Activated CD8-positive, alpha-beta memory T cell treated with anti-CD3 and anti-CD28 coated beads for 1 hour (primary cell): ENCODE data around the gene ACSS1.

Experiments used
- DNase-seq, 2 donors: peaks; one replicate each; pipeline ENCODE4 v3.0.0-alpha.2; 2020; ENCODE audit warnings: low read depth in 1 of 2; ENCODE audit errors: extremely low read depth in 1 of 2

ACSS1 gene

DNA sequence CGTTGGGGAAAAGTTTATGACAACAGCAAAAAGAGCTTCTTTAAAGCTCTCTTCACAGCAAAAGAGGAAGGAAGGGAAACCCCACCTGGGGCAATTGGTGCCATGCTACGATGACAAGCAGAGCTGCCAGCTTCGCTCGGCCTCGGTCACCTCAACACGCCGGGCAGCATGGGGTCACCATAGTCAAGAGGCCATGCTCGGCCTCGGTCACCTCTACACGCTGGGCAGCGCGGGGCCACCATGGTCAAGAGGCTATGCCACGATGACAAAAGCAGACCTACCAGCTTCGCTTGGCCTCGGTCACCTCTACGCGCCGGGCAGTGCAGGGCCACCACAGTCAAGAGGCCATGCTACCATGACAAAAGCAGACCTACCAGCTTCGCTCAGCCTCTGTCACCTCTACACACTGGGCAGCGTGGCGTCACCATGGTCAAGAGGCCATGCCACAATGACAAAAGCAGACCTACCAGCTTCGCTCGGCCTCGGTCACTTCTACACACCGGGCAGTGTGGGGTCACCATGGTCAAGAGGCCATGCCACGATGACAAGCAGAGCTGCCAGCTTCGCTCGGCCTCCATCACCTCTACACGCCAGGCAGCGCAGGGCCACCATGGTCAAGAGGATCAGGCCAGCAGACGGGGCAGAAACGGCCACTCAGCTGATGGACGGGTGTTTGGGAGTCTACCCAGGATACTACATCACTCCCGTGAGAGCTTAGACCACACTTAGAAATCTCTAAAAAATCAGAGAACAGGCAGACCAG is 77.5 kb downstream of the ACSS1 start:
- no peak for DNase-seq

DNA sequence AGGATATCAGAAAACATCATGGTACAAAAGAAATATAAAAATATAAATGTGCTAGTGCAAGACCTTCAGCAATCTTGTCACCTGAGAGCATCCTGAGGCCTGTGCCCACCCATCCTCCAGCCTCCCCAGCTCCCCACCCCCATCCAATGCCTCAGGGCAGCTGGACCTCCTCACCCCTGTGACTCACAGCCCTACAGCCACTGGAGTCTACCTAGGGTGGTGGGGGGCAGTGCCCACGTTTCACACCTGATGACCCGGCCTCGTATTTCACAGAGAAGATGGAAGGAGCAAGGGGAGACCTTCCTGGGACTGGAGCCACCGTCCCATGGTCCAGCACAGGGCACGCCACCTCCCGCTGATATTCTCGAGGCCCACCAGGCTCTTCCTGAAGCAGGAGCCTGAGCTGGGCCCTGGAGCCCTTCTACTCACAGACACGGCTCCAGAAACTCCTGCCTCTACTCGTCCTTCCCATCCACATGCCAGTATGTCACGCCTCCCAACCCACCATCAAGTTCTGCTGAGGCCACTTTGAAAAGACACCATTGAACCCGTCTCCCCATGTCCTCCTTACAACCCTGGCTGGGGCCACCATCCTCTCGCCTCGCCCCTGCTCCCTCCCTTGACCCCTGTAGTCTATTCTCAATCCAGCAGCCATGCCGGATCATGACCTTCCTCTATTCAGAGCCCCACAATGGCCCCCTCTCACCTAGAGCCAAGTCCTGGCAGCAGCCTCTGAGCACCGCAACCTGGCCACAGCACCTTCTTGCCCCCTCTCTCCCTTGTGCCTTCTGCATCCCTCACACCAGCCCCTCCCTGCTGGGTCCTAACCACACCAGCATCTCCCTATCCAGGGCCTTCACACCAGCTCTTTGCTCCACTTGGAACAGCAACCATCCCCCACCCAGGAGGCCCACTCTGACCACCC is 78.6 kb downstream of the ACSS1 start:
- no peak for DNase-seq

DNA sequence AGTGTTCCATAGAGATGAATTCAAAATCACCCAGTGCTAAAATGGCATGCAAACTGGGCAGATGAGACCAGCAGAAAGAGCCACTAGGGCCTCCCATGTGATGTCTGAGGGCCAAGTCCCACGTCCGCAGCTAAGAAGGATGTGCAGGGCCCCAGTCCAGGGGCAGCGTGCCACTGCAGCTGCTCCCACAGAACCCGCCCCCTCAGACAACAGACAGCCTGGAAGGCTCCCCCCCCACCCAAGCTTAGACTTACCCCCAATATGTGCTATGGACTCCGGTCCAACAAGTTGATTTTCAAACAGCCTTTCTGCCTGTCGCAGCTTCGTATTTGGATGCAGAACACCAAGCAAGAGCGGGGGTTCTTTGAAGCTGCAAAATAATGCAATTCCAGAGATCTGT is 79.4 kb downstream of the ACSS1 start:
- no peak for DNase-seq

DNA sequence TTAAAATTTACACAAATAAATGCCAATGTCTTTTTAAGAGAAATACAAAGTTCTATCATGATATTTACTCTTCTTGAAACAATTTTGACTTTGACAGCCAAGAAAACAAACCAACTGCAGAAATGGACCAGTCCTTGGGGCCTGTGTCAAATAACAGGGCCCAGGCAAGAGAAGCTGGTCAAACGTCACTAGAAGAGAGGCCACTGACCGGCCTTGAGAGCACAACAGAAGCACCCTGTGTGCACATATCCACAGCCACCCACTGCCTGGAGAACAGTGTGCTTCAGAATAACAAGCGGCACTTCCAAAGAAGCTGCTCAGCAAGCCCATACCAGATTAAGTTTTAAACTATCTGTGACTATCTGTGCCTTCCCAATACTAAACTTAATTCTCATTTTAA is 80.1 kb downstream of the ACSS1 start:
- no peak for DNase-seq

DNA sequence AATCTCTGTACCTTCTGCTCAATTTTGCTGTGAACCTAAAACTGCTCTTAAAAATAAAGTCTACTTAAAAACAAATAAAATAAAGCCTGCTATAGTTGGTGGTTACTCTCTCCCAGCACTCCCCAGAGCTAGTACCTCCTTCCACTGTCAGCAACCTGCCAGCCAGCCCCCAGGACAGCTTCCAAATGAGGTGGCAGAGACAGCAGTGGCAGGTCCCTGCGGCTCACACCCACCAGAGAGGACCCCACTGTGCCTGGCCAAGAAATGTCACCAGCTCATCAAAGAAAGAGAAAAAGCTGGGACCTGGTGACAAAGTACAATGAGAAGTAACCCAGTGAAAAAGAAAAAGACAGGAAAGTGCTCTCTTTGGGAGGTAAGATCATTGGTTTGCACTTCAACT is 80.6 kb downstream of the ACSS1 start:
- no peak for DNase-seq

DNA sequence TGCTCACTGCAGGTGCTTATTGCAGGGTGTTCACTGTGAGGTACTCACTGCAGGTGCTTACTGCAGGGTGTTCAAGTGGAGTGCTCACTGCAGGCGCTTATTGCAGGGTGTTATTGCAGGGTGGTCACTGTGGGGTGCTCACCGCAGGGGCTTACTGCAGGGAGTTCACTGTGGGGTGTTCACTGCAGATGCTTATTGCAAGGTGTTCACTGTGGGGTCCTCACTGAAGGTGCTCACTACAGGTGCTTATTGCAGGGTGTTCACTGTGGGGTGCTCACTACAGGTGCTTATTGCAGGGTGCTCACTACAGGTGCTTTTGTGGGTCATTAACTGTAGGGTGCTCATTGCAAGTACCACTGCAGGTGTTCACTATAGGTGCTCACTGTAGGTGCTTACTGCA is 85.6 kb downstream of the ACSS1 start:
- DNase-seq, result no peak

DNA sequence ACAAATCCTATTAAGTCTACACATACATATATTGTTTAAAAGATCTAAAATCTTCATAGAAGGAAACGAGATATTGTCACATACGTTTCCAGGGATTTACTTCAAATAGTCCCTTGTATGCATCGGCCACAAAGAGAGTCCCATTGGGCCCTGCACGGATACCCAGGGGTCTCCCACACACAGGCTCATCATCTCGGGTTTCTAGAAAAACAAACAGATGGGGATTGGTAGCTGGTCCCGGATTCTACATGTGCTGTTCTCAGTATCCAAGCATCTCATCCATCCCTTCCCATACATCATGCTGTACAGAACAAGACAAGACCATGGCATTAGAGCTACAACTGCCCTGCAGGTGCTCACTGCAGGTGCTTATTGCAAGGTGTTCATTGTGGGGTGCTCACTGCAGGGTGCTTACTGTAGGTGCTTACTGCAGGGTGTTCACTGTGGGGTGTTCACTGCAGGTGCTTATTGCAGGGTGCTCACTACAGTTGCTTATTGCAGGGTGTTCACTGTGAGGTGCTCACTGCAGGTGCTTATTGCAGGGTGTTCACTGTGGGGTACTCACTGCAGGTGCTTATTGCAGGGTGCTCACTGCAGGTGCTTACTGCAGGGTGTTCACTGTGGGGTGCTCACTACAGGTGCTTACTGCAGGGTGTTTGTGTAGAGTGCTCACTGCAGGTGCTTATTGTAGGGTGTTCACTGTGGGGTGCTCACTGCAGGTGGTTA is 86.4 kb downstream of the ACSS1 start:
- DNase-seq, result no peak

DNA sequence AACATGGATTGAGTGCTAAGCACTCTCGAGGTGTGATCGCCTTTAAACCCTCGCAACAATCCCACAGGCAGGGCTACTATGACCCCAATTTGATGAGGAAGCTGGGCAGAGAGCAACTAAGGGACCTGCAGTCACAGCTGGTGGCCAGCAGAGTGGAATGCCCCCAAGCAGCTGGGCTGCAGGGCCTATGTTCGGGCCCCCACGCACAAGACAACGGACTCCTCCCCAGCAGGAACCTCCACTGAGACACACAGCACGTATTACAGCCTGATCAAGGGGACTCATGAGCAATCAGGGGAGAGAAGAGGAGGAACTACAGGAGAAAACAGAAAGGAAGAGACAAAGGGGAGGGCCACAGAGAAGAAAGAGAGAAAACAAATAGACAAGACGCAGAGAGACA is 87.2 kb downstream of the ACSS1 start:
- DNase-seq, result no peak

DNA sequence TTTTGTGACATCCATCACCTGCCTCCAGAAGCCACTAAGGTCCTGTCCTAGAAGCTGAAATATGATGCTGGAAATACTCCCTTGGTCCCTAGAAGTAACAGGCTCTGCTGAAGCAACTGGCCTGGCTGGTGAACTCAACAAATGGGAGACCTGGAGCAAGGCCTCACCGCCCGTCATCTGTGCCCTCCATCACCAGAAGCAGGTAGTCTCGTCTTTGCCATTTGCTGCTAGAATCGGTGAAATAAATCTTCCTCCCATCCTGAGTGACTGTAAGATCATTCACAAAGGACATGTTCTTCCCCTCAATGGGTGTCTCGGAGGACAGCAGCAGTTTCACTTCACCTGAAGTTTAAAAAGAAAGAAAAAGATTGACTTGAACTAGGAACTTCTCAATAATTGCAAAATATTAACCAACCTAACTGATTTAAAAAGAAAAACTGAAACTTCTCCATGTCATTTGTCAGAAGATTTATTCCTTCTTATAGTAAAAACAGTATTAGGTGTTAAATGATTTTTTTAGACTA is 87.8 kb downstream of the ACSS1 start:
- DNase-seq, result no peak

DNA sequence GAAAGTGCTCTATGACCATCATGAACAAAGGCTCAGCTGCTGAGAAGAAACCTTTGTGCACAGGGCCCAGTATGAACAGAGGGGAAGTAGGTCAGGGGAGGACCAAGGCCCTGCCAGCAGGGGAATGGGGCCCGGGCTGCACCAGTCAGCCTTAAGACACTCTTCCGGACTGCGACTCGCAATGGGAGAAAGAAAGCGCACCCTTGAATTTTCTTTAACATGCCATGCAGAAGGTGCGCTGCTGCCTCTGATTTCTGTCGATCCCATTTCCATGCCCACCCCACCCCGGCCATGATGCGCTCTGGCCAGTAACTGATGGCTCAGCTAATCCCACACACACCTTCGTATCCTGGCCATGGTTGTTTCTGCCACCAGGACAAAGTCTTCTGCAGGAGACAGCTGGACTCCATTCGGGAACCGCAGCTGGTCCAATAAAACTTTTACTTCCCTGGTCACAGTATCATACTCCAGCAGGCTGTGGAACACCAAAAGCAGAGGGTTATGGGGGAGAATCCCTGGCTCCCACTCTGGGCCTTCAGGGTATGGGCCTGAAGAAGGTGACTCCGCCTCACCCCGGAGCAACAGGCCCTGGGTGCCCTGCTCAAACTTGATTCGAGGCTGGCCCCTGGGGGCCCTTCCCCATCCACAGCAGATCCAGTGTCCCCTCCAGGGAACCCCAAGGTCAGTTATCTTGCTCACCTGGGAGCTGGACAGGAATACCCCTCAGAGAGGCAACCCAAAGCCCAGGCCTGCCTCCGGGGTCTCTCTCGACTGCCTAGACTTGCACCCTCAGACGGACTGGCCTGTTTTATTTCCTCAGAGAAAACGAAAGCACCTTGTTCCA is 88.5 kb downstream of the ACSS1 start:
- no peak for DNase-seq

DNA sequence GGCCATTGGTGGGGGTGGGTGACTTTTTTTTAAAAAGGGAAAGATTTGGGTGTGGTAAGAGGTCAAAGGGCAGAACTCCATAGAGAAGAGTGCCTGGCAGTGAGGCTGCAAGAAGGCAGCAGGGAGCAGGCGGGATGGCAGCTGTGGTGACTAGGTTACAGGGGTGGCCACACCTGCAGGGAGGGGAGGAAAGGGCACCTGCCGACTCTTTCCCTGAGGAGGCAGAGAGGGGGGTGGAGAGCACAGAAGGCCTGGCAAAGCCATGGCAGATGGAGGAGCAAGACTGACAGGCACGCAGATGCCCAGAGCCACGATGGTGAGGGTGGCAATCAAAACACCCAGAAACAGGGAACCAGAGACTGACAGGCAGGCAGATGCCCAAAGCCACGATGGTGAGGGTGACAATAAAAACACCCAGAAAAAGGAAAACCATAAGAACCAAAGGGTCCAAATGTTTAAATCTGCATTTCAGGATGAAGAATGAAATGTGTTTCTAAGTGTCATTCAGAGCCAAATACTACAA is 89.6 kb downstream of the ACSS1 start:
- DNase-seq, result no peak

DNA sequence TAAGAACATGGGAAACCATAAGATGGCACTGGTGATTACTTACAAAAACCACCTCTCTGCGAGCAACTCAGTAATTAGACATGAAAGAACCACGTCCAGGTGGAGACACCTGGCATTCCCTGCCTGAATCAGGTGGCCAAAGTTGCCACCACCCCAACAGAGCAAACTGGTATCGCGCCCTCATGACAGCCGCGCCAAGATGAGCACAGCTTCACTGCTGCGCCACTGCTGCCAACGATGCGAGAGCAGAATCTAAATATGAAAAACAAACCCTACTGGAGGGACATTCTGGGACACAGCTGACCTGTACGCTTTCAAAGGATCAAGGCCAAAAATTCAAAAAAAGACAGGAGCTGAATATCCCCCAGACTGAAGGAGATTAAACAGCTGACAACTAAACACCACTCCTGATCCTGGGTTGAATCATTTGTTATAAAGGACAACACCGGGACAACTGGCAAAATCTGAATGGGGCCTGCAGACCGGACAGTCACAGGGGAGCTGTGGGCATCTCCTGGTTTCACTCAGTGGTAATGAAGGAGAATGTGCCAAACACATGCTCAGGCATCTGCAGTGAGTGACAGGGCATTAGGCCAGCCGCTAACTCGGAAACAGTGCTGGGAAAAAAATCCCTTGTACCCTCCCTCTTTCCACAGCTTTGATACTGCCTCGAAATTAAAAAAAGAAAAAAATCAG is 91.5 kb downstream of the ACSS1 start:
- DNase-seq, result no peak

DNA sequence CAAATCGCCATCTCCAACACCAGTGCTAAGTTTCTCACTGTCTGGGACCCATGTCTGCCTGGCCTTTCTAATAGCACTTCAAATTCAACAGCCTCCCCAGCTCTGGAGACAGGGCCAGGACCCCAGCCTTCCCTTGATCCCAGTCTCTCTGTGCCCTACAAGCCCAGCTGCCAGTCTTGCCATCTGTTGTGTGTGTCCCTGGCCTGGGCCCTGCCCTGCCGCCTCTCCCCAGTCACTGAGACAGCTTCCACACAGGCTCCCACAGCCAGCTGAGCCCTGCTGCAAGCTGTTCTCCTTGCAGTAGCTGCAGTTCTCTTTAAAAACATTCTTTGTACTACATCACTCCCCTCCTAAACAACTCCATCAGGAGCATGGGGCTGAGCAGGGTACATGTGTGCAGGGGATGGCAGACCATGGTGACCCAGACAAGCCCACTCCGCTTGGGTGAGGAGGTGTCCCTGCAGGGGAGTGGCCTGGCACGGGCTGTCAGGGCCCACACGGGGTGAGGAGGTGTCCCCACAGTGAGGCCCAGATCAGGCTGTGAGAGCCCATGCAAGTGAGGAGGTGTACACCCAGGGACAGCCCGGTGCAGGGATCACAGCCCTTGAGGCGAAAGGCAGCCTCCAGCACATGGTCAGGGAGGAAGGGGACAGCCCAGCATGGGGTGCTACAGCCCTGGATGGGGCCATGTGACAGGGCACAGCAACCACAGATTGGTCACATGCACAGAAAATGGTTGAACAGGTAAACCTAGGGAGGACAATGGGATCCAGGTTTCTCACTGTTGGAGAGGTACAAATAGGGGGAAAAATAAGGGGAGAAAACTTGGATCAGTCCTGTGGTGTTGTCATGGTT is 92.6 kb downstream of the ACSS1 start:
- DNase-seq, result no peak

DNA sequence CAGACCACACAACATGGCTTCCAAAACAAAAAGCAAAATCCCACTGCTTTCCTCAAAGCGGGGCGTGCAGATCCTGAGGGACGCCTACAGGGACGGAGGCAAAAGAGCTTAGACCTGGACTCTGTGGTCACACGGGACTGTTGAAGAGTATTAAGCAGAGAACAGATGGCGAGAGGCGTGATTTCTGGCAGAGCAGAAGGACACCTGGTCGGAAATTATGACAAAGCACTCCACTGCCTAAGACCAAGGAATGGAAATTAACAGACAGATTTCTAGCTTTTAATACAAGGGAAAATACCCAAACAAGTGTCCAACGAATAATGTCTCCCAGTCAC is 93.5 kb downstream of the ACSS1 start:
- no peak for DNase-seq

DNA sequence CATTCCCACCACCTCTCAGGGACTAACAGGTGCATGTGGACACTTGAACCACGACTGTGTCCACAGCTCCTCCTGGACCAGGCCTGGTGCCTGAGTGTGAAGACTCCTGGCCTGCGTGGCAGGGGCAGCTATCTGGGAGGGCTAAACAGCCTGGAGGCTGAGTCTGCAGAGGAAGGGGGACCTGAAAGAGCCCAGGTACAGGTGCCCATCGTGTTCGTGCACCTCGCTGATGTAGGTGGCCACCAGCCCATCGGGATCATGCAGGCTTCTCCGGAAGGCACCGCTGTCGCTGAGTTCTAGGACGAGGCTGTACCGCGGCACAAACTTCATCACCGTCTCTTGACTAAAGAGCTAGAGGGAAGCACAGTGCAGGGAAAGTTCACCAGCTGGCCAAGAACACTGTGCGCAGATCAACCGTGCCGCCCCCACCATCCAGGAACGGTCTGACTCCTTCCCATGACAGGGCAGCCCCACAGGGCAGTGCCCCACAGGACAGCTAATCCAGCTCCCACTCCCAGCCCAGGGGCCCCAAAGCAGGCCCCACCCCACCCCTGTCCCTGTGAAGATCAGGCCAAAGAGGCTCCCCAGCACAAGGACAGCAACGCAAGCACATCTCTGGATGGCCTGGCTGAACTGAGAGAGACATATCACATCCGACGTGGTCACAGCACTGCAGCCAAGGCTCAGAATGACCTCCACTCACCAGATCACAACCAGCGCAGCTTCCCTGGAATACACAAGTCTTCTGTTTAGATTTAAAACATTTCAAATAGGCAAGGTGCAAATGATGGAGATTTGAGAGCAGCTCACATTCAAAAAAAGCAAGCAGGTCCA is 94.0 kb downstream of the ACSS1 start:
- no peak for DNase-seq

DNA sequence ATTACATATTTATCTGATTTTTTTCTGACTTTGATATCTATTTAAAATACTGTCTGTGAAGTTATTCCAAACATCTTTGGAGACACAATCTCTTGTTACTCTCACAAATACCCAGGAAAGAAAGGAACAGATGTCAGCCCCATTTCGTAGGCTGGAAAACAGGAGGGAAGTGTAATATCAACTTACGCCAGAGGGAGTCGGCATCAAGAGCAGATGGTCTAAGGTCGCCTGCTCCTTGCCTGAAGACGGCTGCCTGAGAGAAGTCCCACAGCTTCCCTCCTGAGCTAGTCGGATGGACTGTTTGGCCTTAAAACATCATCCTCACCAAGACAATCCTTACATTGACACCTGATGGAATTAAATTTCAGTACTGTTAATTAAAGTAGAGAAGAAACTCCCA is 95.4 kb downstream of the ACSS1 start:
- DNase-seq, result no peak

DNA sequence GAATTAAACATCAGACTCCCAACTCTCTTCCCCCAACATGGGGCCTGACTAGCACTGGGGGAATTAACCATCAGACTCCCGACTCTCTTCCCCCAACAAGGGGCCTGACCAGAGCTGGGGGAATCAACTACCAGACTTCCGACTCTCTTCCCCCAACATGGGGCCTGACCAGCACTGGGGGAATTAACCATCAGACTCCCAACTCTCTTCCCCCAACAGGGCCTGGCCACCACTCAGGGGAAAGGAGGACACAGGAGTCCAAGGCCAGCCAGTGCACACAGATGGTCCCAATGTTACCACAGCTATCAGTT is 95.8 kb downstream of the ACSS1 start:
- DNase-seq, result no peak
